ENCODE measurements around the gene ABCC3.
"Not testable (repeated sequence)": the region's sequence is repeated elsewhere in the genome, so short reads cannot be mapped to it uniquely, and the experiment has no call there.

Gene ABCC3

GRCh38 chr17:50721194-50722010 is 86.7 kb downstream of the ABCC3 start:
- FAIRE-seq = no peak
- no peak for DNase-seq (ENCODE audit: extremely low spot score, insufficient read length, low read depth)

- no peak for DNase-seq (ENCODE audit: extremely low spot score, insufficient read length, low read depth)
- no peak for FAIRE-seq
Measured at GRCh38 chr17:50722746-50723145, 88.1 kb downstream of the ABCC3 start.

- not testable (repeated sequence) for DNase-seq (ENCODE audit: extremely low spot score, insufficient read length, low read depth); FAIRE-seq
Measured at GRCh38 chr17:50724622-50725021, 89.9 kb downstream of the ABCC3 start.

GRCh38 chr17:50725769-50726655 is 91.3 kb downstream of the ABCC3 start:
- DNase-seq (ENCODE audit: extremely low spot score, insufficient read length, low read depth) = no peak
- FAIRE-seq = no peak

GRCh38 chr17:50728112-50728429 is 93.4 kb downstream of the ABCC3 start:
- no peak for FAIRE-seq
- no peak for DNase-seq (ENCODE audit: extremely low spot score, insufficient read length, low read depth)

GRCh38 chr17:50728881-50729765 is 94.4 kb downstream of the ABCC3 start:
- no peak for DNase-seq (ENCODE audit: extremely low spot score, insufficient read length, low read depth)
- FAIRE-seq = no peak

GRCh38 chr17:50731575-50732460 is 97.1 kb downstream of the ABCC3 start:
- FAIRE-seq (no peak), DNase-seq (ENCODE audit: extremely low spot score, insufficient read length, low read depth) (no peak)

GRCh38 chr17:50735287-50735686 is 100.6 kb downstream of the ABCC3 start:
- FAIRE-seq = no peak
- no peak for DNase-seq (ENCODE audit: extremely low spot score, insufficient read length, low read depth)

- no peak for FAIRE-seq
- no peak for DNase-seq (ENCODE audit: extremely low spot score, insufficient read length, low read depth)
Measured at GRCh38 chr17:50737118-50737698, 102.5 kb downstream of the ABCC3 start.

GRCh38 chr17:50739098-50739497 is 104.4 kb downstream of the ABCC3 start:
- FAIRE-seq = no peak

More at GRCh38 chr17:50739098-50739497, 104.4 kb downstream of the ABCC3 start:
- DNase-seq (ENCODE audit: extremely low spot score, insufficient read length, low read depth) = no peak

Data from GM18507 (cell line).